Muscle layer of duodenum (tissue), 2 donors: ENCODE data around the gene CLSTN2.

ENCODE experiments used
- H3K27ac ChIP-seq: one replicate; pipeline ENCODE4 v1.7.0; 2013; ENCODE audit warnings: mild to moderate bottlenecking, low read length
- H3K27me3 ChIP-seq: one replicate; pipeline ENCODE4 v1.7.0; 2013; ENCODE audit warnings: low read depth, mild to moderate bottlenecking, control low read depth, low read length
- H3K36me3 ChIP-seq, 2 donors: one replicate each; pipeline ENCODE4 v1.7.0; 2013; ENCODE audit warnings: low read length in 2 of 2, control low read depth in 1 of 2, mild to moderate bottlenecking in 1 of 2; ENCODE audit not compliant: insufficient read depth in 2 of 2, control insufficient read depth in 1 of 2
- H3K4me1 ChIP-seq, 2 donors: one replicate each; pipeline ENCODE4 v1.7.0; 2013; ENCODE audit warnings: low read length in 2 of 2, mild to moderate bottlenecking in 2 of 2, control low read depth in 1 of 2, moderate library complexity in 1 of 2; ENCODE audit not compliant: insufficient read depth in 2 of 2, control insufficient read depth in 1 of 2
- H3K4me3 ChIP-seq, 2 donors: one replicate each; pipeline ENCODE4 v1.7.0; 2013; ENCODE audit warnings: low read length in 2 of 2, low read depth in 1 of 2, mild to moderate bottlenecking in 1 of 2
- H3K9me3 ChIP-seq, 2 donors: one replicate each; pipeline ENCODE4 v1.7.0; 2013; ENCODE audit warnings: low read length in 2 of 2, control low read depth in 1 of 2, mild to moderate bottlenecking in 1 of 2; ENCODE audit not compliant: control insufficient read depth in 1 of 2
- donor health status: healthy.

Gene CLSTN2

GRCh38 chr3:140455521-140456214 is 520.7 kb downstream of the CLSTN2 start:
- no peak overlapping the region for H3K27ac ChIP-seq

GRCh38 chr3:140456974-140457373 is 522.0 kb downstream of the CLSTN2 start:
- Histone ChIP-seq H3K27ac (no peak overlapping the region), H3K36me3 (no peaks in the 10 kb centered on the region), H3K27me3 (no peaks in the 10 kb centered on the region), H3K4me1 (no peaks in the 10 kb centered on the region), H3K9me3 (no peaks in the 10 kb centered on the region), H3K4me3 (no peak overlapping the region)

More at GRCh38 chr3:140455521-140456214, 520.7 kb downstream of the CLSTN2 start:
- Histone ChIP-seq H3K9me3 (no peaks in the 10 kb centered on the region), H3K4me3 (no peak overlapping the region), H3K36me3 (no peaks in the 10 kb centered on the region), H3K4me1 (no peaks in the 10 kb centered on the region), H3K27me3 (no peaks in the 10 kb centered on the region)

GRCh38 chr3:140459462-140459861 is 524.5 kb downstream of the CLSTN2 start:
- Histone ChIP-seq H3K4me1 (no peaks in the 10 kb centered on the region), H3K36me3 (no peaks in the 10 kb centered on the region), H3K9me3 (no peaks in the 10 kb centered on the region)

GRCh38 chr3:140461250-140461649 is 526.3 kb downstream of the CLSTN2 start:
- H3K4me1 ChIP-seq, result no peaks in the 10 kb centered on the region
- H3K27me3 ChIP-seq, result no peaks in the 10 kb centered on the region
- H3K4me3 ChIP-seq, result no peak overlapping the region
- no peak overlapping the region for H3K27ac ChIP-seq
- no peaks in the 10 kb centered on the region for H3K36me3 ChIP-seq
- H3K9me3 ChIP-seq, result no peaks in the 10 kb centered on the region

More at GRCh38 chr3:140459462-140459861, 524.5 kb downstream of the CLSTN2 start:
- no peaks in the 10 kb centered on the region for H3K27me3 ChIP-seq
- no peak overlapping the region for H3K4me3 ChIP-seq
- H3K27ac ChIP-seq, result no peak overlapping the region

GRCh38 chr3:140463355-140463754 is 528.4 kb downstream of the CLSTN2 start:
- H3K27me3 ChIP-seq, result no peaks in the 10 kb centered on the region
- H3K4me3 ChIP-seq, result no peak overlapping the region
- no peaks in the 10 kb centered on the region for H3K36me3 ChIP-seq
- no peaks in the 10 kb centered on the region for H3K9me3 ChIP-seq
- H3K4me1 ChIP-seq, result no peaks in the 10 kb centered on the region
- H3K27ac ChIP-seq, result no peak overlapping the region

GRCh38 chr3:140465988-140466387 is 531.0 kb downstream of the CLSTN2 start:
- Histone ChIP-seq H3K4me1 (no peaks in the 10 kb centered on the region), H3K27me3 (no peaks in the 10 kb centered on the region), H3K36me3 (no peaks in the 10 kb centered on the region), H3K27ac (no peak overlapping the region), H3K9me3 (no peaks in the 10 kb centered on the region), H3K4me3 (no peak overlapping the region)

GRCh38 chr3:140466535-140466934 is 531.5 kb downstream of the CLSTN2 start:
- H3K27ac ChIP-seq, result no peak overlapping the region
- no peaks in the 10 kb centered on the region for H3K27me3 ChIP-seq
- no peaks in the 10 kb centered on the region for H3K9me3 ChIP-seq

GRCh38 chr3:140467104-140467577 is 532.2 kb downstream of the CLSTN2 start:
- H3K27ac ChIP-seq, result no peak overlapping the region

More at GRCh38 chr3:140466535-140466934, 531.5 kb downstream of the CLSTN2 start:
- H3K4me3 ChIP-seq, result no peak overlapping the region
- H3K4me1 ChIP-seq, result no peaks in the 10 kb centered on the region
- H3K36me3 ChIP-seq, result no peaks in the 10 kb centered on the region

GRCh38 chr3:140467796-140468315 is 532.9 kb downstream of the CLSTN2 start:
- no peak overlapping the region for H3K4me3 ChIP-seq
- H3K27ac ChIP-seq, result no peak overlapping the region
- no peaks in the 10 kb centered on the region for H3K27me3 ChIP-seq
- no peaks in the 10 kb centered on the region for H3K9me3 ChIP-seq
- no peaks in the 10 kb centered on the region for H3K4me1 ChIP-seq
- no peaks in the 10 kb centered on the region for H3K36me3 ChIP-seq

More at GRCh38 chr3:140467104-140467577, 532.2 kb downstream of the CLSTN2 start:
- no peaks in the 10 kb centered on the region for H3K4me1 ChIP-seq
- H3K9me3 ChIP-seq, result no peaks in the 10 kb centered on the region
- no peak overlapping the region for H3K4me3 ChIP-seq
- no peaks in the 10 kb centered on the region for H3K27me3 ChIP-seq
- no peaks in the 10 kb centered on the region for H3K36me3 ChIP-seq

GRCh38 chr3:140468407-140468806 is 533.4 kb downstream of the CLSTN2 start:
- no peaks in the 10 kb centered on the region for H3K4me1 ChIP-seq
- H3K4me3 ChIP-seq, result no peak overlapping the region
- H3K9me3 ChIP-seq, result no peaks in the 10 kb centered on the region
- H3K36me3 ChIP-seq, result no peaks in the 10 kb centered on the region
- H3K27ac ChIP-seq, result no peak overlapping the region
- no peaks in the 10 kb centered on the region for H3K27me3 ChIP-seq

GRCh38 chr3:140469491-140469890 is 534.5 kb downstream of the CLSTN2 start:
- Histone ChIP-seq H3K9me3 (no peaks in the 10 kb centered on the region), H3K27ac (no peak overlapping the region), H3K4me1 (no peaks in the 10 kb centered on the region), H3K27me3 (no peaks in the 10 kb centered on the region), H3K4me3 (no peak overlapping the region), H3K36me3 (no peaks in the 10 kb centered on the region)
